H9 (cell line): ENCODE results near the gene CEP83. TPM values are rescaled to one million over a fixed set of nuclear protein-coding genes. Genes with fewer than 3 reads are reported as not detected.

Experiments used
- DNase-seq: peaks from one replicate; pipeline ENCODE4 v3.0.0-alpha.2; 2017
- H2AFZ ChIP-seq: one replicate; pipeline ENCODE4 v1.6.1; 2013; ENCODE audit warnings: mild to moderate bottlenecking, low read length, control low read depth, moderate library complexity
- H2AK5ac ChIP-seq: 2 replicates; pipeline ENCODE4 v1.6.1; 2013; ENCODE audit warnings: low read length, control low read depth, mixed read lengths; ENCODE audit not compliant: insufficient read length
- H2BK120ac ChIP-seq: one replicate; pipeline ENCODE4 v1.6.1; 2013; ENCODE audit warnings: low read depth, mild to moderate bottlenecking, low read length, control low read depth, inconsistent platforms; ENCODE audit not compliant: poor library complexity, severe bottlenecking
- H2BK12ac ChIP-seq: 2 replicates; pipeline ENCODE4 v1.6.1; 2013; ENCODE audit warnings: low read length, control low read depth, mixed read lengths, low read depth; ENCODE audit not compliant: insufficient read length
- H2BK15ac ChIP-seq: 2 replicates; pipeline ENCODE4 v1.6.1; 2013; ENCODE audit warnings: low read depth, low read length, control low read depth
- H2BK20ac ChIP-seq: one replicate; pipeline ENCODE4 v1.6.1; 2013; ENCODE audit warnings: low read depth, mild to moderate bottlenecking, low read length, control low read depth, inconsistent platforms; ENCODE audit not compliant: poor library complexity, severe bottlenecking
- H2BK5ac ChIP-seq: 2 replicates; pipeline ENCODE4 v1.6.1; 2013; ENCODE audit warnings: low read length, control low read depth, mixed read lengths; ENCODE audit not compliant: insufficient read length
- H3K14ac ChIP-seq: 2 replicates; pipeline ENCODE4 v1.6.1; 2013; ENCODE audit warnings: low read length, control low read depth; ENCODE audit not compliant: insufficient read depth
- H3K18ac ChIP-seq: 2 replicates; pipeline ENCODE4 v1.6.1; 2013; ENCODE audit warnings: low read depth, mild to moderate bottlenecking, mixed read lengths, low read length, control low read depth; ENCODE audit not compliant: insufficient read length
- H3K23ac ChIP-seq: 2 replicates; pipeline ENCODE4 v1.6.1; 2013; ENCODE audit warnings: low read length, control low read depth, mixed read lengths, low read depth; ENCODE audit not compliant: insufficient read length
- H3K23me2 ChIP-seq: 2 replicates; pipeline ENCODE4 v1.6.1; 2013; ENCODE audit warnings: low read depth, mild to moderate bottlenecking, mixed read lengths, low read length, control low read depth; ENCODE audit not compliant: insufficient read length, poor library complexity, severe bottlenecking
- H3K27ac ChIP-seq: 2 replicates; pipeline ENCODE4 v1.5.1; 2013; ENCODE audit warnings: low read length, control low read depth, mixed read lengths, low read depth; ENCODE audit not compliant: insufficient read length
- H3K27me3 ChIP-seq: 2 replicates; pipeline ENCODE4 v1.6.1; 2013; ENCODE audit warnings: low read length, control low read depth, inconsistent platforms; ENCODE audit not compliant: insufficient read depth
- H3K4ac ChIP-seq: 2 replicates; pipeline ENCODE4 v1.6.1; 2013; ENCODE audit warnings: low read depth, mild to moderate bottlenecking, control low read depth, inconsistent platforms, low read length, moderate library complexity
- H3K4me1 ChIP-seq: 2 replicates; pipeline ENCODE4 v1.6.1; 2013; ENCODE audit warnings: low read length, control low read depth, inconsistent platforms; ENCODE audit not compliant: insufficient read depth
- H3K4me2 ChIP-seq: 2 replicates; pipeline ENCODE4 v1.6.1; 2013; ENCODE audit warnings: low read length, control low read depth, mixed read lengths; ENCODE audit not compliant: insufficient read length, insufficient read depth
- H3K56ac ChIP-seq: 2 replicates; pipeline ENCODE4 v1.6.1; 2013; ENCODE audit warnings: low read depth, mild to moderate bottlenecking, mixed read lengths, low read length, control low read depth; ENCODE audit not compliant: insufficient read length
- H3K79me1 ChIP-seq: 2 replicates; pipeline ENCODE4 v1.6.1; 2013; ENCODE audit warnings: low read depth, mild to moderate bottlenecking, moderate library complexity, low read length, control low read depth, inconsistent platforms; ENCODE audit not compliant: insufficient read depth, poor library complexity, severe bottlenecking
- H3K79me2 ChIP-seq: 2 replicates; pipeline ENCODE4 v1.6.1; 2013; ENCODE audit warnings: low read length, control low read depth, inconsistent platforms; ENCODE audit not compliant: insufficient read depth
- H3K9ac ChIP-seq: 2 replicates; pipeline ENCODE4 v1.6.1; 2013; ENCODE audit warnings: low read length, control low read depth, mixed read lengths; ENCODE audit not compliant: insufficient read length; ENCODE audit errors: extremely low read depth
- H3K9me3 ChIP-seq: one replicate; pipeline ENCODE4 v1.6.1; 2013; ENCODE audit warnings: low read depth, low read length, inconsistent platforms; ENCODE audit not compliant: control insufficient read depth
- H3T11ph ChIP-seq: one replicate; pipeline ENCODE4 v1.6.1; 2013; ENCODE audit warnings: mild to moderate bottlenecking, low read length, control low read depth, inconsistent platforms
- H4K20me1 ChIP-seq: one replicate; pipeline ENCODE4 v1.6.1; 2013; ENCODE audit not compliant: control insufficient read depth, insufficient read length, insufficient read depth
- H4K5ac ChIP-seq: 2 replicates; pipeline ENCODE4 v1.6.1; 2013; ENCODE audit warnings: low read depth, mild to moderate bottlenecking, mixed read lengths, low read length, control low read depth; ENCODE audit not compliant: insufficient read length
- H4K8ac ChIP-seq: replicated peaks from 2 replicates; pipeline ENCODE4 v1.6.1; 2013; ENCODE audit warnings: low read length, control low read depth, mixed read lengths, low read depth; ENCODE audit not compliant: insufficient read length
- H4K91ac ChIP-seq: 2 replicates; pipeline ENCODE4 v1.6.1; 2013; ENCODE audit warnings: low read depth, mild to moderate bottlenecking, moderate library complexity, mixed read lengths, low read length, control low read depth; ENCODE audit not compliant: insufficient read length
- H3K27ac Mint-ChIP-seq, 3 experiments: 2 replicates in 2 of 3; 3 replicates in 1 of 3; pipeline ENCODE4 v1.8.0; 2020 to 2021; ENCODE audit warnings: mixed read lengths in 3 of 3, mild to moderate bottlenecking in 1 of 3, moderate library complexity in 1 of 3
- H3K27me3 Mint-ChIP-seq: 2 replicates; pipeline ENCODE4 v1.8.0; 2021; ENCODE audit warnings: low read depth, mild to moderate bottlenecking, moderate library complexity, mixed read lengths
- H3K36me3 Mint-ChIP-seq, 3 experiments: 2 replicates in 2 of 3; 3 replicates in 1 of 3; pipeline ENCODE4 v1.8.0; 2020 to 2021; ENCODE audit warnings: low read depth in 3 of 3, mixed read lengths in 3 of 3; ENCODE audit not compliant: insufficient read depth in 1 of 3
- H3K4me1 Mint-ChIP-seq, 2 experiments: 2 replicates each; pipeline ENCODE4 v1.8.0; 2020; ENCODE audit warnings: mixed read lengths in 2 of 2
- H3K4me3 Mint-ChIP-seq, 2 experiments: 2 replicates in 1 of 2; 3 replicates in 1 of 2; pipeline ENCODE4 v1.8.0; 2020 to 2021; ENCODE audit warnings: mild to moderate bottlenecking in 2 of 2, mixed read lengths in 2 of 2, moderate library complexity in 1 of 2
- H3K9me3 Mint-ChIP-seq, 2 experiments: 2 replicates in 1 of 2; 3 replicates in 1 of 2; pipeline ENCODE4 v1.8.0; 2020; ENCODE audit warnings: mild to moderate bottlenecking in 2 of 2, mixed read lengths in 2 of 2, moderate library complexity in 1 of 2
- CTCF ChIP-seq: fragments of 200-600 bp; sonication (generic); conservative IDR thresholded peaks from 3 replicates; pipeline ENCODE4 v1.8.0; 2021; ENCODE audit warnings: antibody characterized with exemption, mild to moderate bottlenecking
- WGBS: extraction: QIAGEN DNeasy Blood & Tissue Kit; methylation state at CpG from one replicate; pipeline ENCODE4 v1.1.7; 2013; ENCODE audit warnings: missing lambda C conversion rate, low lambda C conversion rate, mixed read lengths; ENCODE audit not compliant: insufficient read length; ENCODE audit errors: extremely low coverage; 5-methylcytosine and 5-hydroxymethylcytosine counted together
- total RNA-seq: library from RNA; stranded (reverse); gene quantifications from 2 replicates; pipeline ENCODE4 v1.2.1, GENCODE V29; 2021

Gene CEP83
- total RNA-seq, 1 experiment from 2014 or later: 26.5 TPM

- no peaks in the 10 kb centered on the region for H3K79me2 ChIP-seq
- no peak for DNase-seq
- no peaks in the 10 kb centered on the region for H3K4me1 Mint-ChIP-seq
- no peaks in the 10 kb centered on the region for H3K4me1 ChIP-seq
- H4K8ac ChIP-seq: no peak overlapping the region
- H2AFZ ChIP-seq: no peak overlapping the region
- no peak overlapping the region for H3K27ac ChIP-seq
- no peak overlapping the region for H2BK20ac ChIP-seq
- no peak overlapping the region for H3K4me2 ChIP-seq
- no peak overlapping the region for H2BK15ac ChIP-seq
- H3K23ac ChIP-seq: no peak overlapping the region
- H2BK5ac ChIP-seq: no peak overlapping the region
- no peak overlapping the region for H2BK12ac ChIP-seq
- H3T11ph ChIP-seq: no peak overlapping the region
- no peaks in the 10 kb centered on the region for H4K20me1 ChIP-seq
- no peak overlapping the region for H3K4ac ChIP-seq
- TF ChIP-seq CTCF: no peak
- no peaks in the 10 kb centered on the region for H3K9me3 ChIP-seq
- H3K4me3 Mint-ChIP-seq: no peak overlapping the region
- no peak overlapping the region for H2BK120ac ChIP-seq
- H3K18ac ChIP-seq: no peak overlapping the region
- 0 out of 7 replicates have a peak overlapping the region, but pooled peaks of 1 of the 3 experiments have one; percentile 32 for H3K27ac Mint-ChIP-seq
- H4K91ac ChIP-seq: no peak overlapping the region
- no peaks in the 10 kb centered on the region for H3K27me3 Mint-ChIP-seq
- H3K23me2 ChIP-seq: no peaks in the 10 kb centered on the region
- peaks cover 2 to 5% of the 10 kb centered on the region in 2 experiments; a peak in 3 of 5 replicates for H3K9me3 Mint-ChIP-seq
- no peak overlapping the region for H4K5ac ChIP-seq
- H3K36me3 Mint-ChIP-seq: peaks cover 10 to 19% (median 17%) of the 10 kb centered on the region in 3 experiments; a peak in 6 of 7 replicates
- H3K56ac ChIP-seq: no peak overlapping the region
- no peaks in the 10 kb centered on the region for H3K79me1 ChIP-seq
- no peak overlapping the region for H3K14ac ChIP-seq
- WGBS: no CpG with 5 or more reads among the region's 2 CpGs
- H3K9ac ChIP-seq: no peak overlapping the region
- no peak overlapping the region for H2AK5ac ChIP-seq
- no peaks in the 10 kb centered on the region for H3K27me3 ChIP-seq
Measured at GRCh38 chr12:94380507-94380906, 79.2 kb downstream of the CEP83 start.
